Activated CD4-positive, alpha-beta T cell treated with anti-CD3 and anti-CD28 coated beads, Interleukin-2, amount 10 ng/mL, durations not matched to agents 7 days and 5 days (primary cell): ENCODE measurements around the gene PNPLA4. TPM values are rescaled to one million over a fixed set of nuclear protein-coding genes. Genes with fewer than 3 reads are reported as not detected.
A peak's percentile ranks its signal among the peaks of the same experiment; 100 is the strongest.

Experiments
- CTCF ChIA-PET: fragments of 350-600 bp; sonication (Branson Sonifier 250); formaldehyde crosslinking; loops from one replicate; lab custom pipeline; 2021; ENCODE audit warnings: antibody characterized with exemption; lab: Charles Lee
- POLR2A ChIA-PET: fragments of 350-600 bp; sonication (Branson Sonifier 250); formaldehyde crosslinking; loops from one replicate; lab custom pipeline; 2021; ENCODE audit warnings: antibody characterized with exemption; lab: Charles Lee
- DNase-seq: peaks from one replicate; pipeline ENCODE4 v3.0.0-alpha.2; 2020
- H3K27ac Mint-ChIP-seq: one replicate; pipeline ENCODE4 v1.8.0; 2021; ENCODE audit warnings: mild to moderate bottlenecking, moderate library complexity, mixed read lengths
- H3K27me3 Mint-ChIP-seq: one replicate; pipeline ENCODE4 v1.8.0; 2021; ENCODE audit warnings: mixed read lengths
- H3K36me3 Mint-ChIP-seq: one replicate; pipeline ENCODE4 v1.8.0; 2021; ENCODE audit warnings: low read depth, mixed read lengths
- H3K4me1 Mint-ChIP-seq: one replicate; pipeline ENCODE4 v1.8.0; 2021; ENCODE audit warnings: mixed read lengths
- H3K4me3 Mint-ChIP-seq: one replicate; pipeline ENCODE4 v1.8.0; 2021; ENCODE audit warnings: mild to moderate bottlenecking, moderate library complexity, mixed read lengths
- H3K9me3 Mint-ChIP-seq: one replicate; pipeline ENCODE4 v1.8.0; 2021; ENCODE audit warnings: mixed read lengths
- total RNA-seq, 2 experiments: library from RNA; stranded (reverse); gene quantifications; one replicate each; pipeline ENCODE4 v1.2.3, GENCODE V29; 2021

PNPLA4 gene
- total RNA-seq, 2 experiments from 2014 or later = 5.9 to 6.1 TPM

- H3K4me3 Mint-ChIP-seq = peak overlapping the region; percentile 88
- H3K9me3 Mint-ChIP-seq = no peaks in the 10 kb centered on the region
- ChIA-PET CTCF (no interaction called here), POLR2A (no interaction called here)
- H3K4me1 Mint-ChIP-seq = peaks cover 22% of the 10 kb centered on the region
- peak overlapping the region; percentile 96 for H3K27ac Mint-ChIP-seq
- no peak for DNase-seq
- peaks cover 1% of the 10 kb centered on the region for H3K36me3 Mint-ChIP-seq
- H3K27me3 Mint-ChIP-seq = no peaks in the 10 kb centered on the region
Measured at GRCh38 chrX:7926501-7926900, 712 bp downstream of the PNPLA4 start.

GRCh38 chrX:7925867-7926472 is 1.2 kb downstream of the PNPLA4 start:
- Mint-ChIP-seq H3K4me1 (peaks cover 21% of the 10 kb centered on the region), H3K4me3 (peak overlapping the region; percentile 48), H3K27me3 (no peaks in the 10 kb centered on the region), H3K36me3 (peaks cover 1% of the 10 kb centered on the region), H3K27ac (peak overlapping the region; percentile 76), H3K9me3 (no peaks in the 10 kb centered on the region)
- CTCF ChIA-PET = no interaction called here
- DNase-seq = peak; percentile 74
- POLR2A ChIA-PET = no interaction called here

GRCh38 chrX:7921750-7922149 is 5.5 kb downstream of the PNPLA4 start:
- ChIA-PET CTCF (no interaction called here), POLR2A (no interaction called here)
- H3K36me3 Mint-ChIP-seq = peaks cover 3% of the 10 kb centered on the region
- DNase-seq = no peak
- H3K27me3 Mint-ChIP-seq = no peaks in the 10 kb centered on the region
- H3K4me3 Mint-ChIP-seq = no peak overlapping the region
- H3K9me3 Mint-ChIP-seq = no peaks in the 10 kb centered on the region
- peaks cover 9% of the 10 kb centered on the region for H3K4me1 Mint-ChIP-seq
- H3K27ac Mint-ChIP-seq = no peak overlapping the region

- no peak for DNase-seq
- ChIA-PET POLR2A (no interaction called here), CTCF (interaction anchor here (0.6 kb wide), 1 partner anchor 423 kb away, joined by 3 read pairs; no protein-coding TSS in a partner anchor)
- no peak overlapping the region for H3K27ac Mint-ChIP-seq
- H3K4me1 Mint-ChIP-seq = no peaks in the 10 kb centered on the region
- no peaks in the 10 kb centered on the region for H3K27me3 Mint-ChIP-seq
- no peaks in the 10 kb centered on the region for H3K9me3 Mint-ChIP-seq
- H3K4me3 Mint-ChIP-seq = no peak overlapping the region
- H3K36me3 Mint-ChIP-seq = no peaks in the 10 kb centered on the region
Measured at GRCh38 chrX:7908821-7909220, 18.4 kb downstream of the PNPLA4 start.

GRCh38 chrX:7904562-7904961 is 22.7 kb downstream of the PNPLA4 start:
- ChIA-PET POLR2A (no interaction called here), CTCF (interaction anchor here (0.7 kb wide), 1 partner anchor 1854 kb away, joined by 3 read pairs; no protein-coding TSS in a partner anchor)
- H3K27me3 Mint-ChIP-seq = no peaks in the 10 kb centered on the region
- H3K4me1 Mint-ChIP-seq = no peaks in the 10 kb centered on the region
- no peak for DNase-seq
- no peaks in the 10 kb centered on the region for H3K9me3 Mint-ChIP-seq
- no peak overlapping the region for H3K4me3 Mint-ChIP-seq
- no peak overlapping the region for H3K27ac Mint-ChIP-seq
- peaks cover 3% of the 10 kb centered on the region for H3K36me3 Mint-ChIP-seq

GRCh38 chrX:7891928-7892327 is 35.3 kb downstream of the PNPLA4 start:
- H3K4me3 Mint-ChIP-seq = no peak overlapping the region
- no peak overlapping the region for H3K27ac Mint-ChIP-seq
- H3K36me3 Mint-ChIP-seq = peaks cover 2% of the 10 kb centered on the region
- peaks cover 2% of the 10 kb centered on the region for H3K9me3 Mint-ChIP-seq
- ChIA-PET POLR2A (no interaction called here), CTCF (no interaction called here)
- H3K27me3 Mint-ChIP-seq = peaks cover 2% of the 10 kb centered on the region
- peaks cover 8% of the 10 kb centered on the region for H3K4me1 Mint-ChIP-seq
- DNase-seq = no peak

GRCh38 chrX:7889680-7890079 is 37.5 kb downstream of the PNPLA4 start:
- POLR2A ChIA-PET = no interaction called here
- H3K36me3 Mint-ChIP-seq = peaks cover 2% of the 10 kb centered on the region
- peaks cover 5% of the 10 kb centered on the region for H3K9me3 Mint-ChIP-seq
- DNase-seq = no peak
- no peak overlapping the region for H3K4me3 Mint-ChIP-seq
- H3K27ac Mint-ChIP-seq = no peak overlapping the region
- peaks cover 5% of the 10 kb centered on the region for H3K27me3 Mint-ChIP-seq
- H3K4me1 Mint-ChIP-seq = peaks cover 8% of the 10 kb centered on the region
- CTCF ChIA-PET = no interaction called here

- Mint-ChIP-seq H3K9me3 (peaks cover 5% of the 10 kb centered on the region), H3K27ac (peak overlapping the region; percentile 75), H3K36me3 (peaks cover 2% of the 10 kb centered on the region), H3K4me1 (peaks cover 8% of the 10 kb centered on the region), H3K4me3 (no peak overlapping the region), H3K27me3 (peaks cover 5% of the 10 kb centered on the region)
- DNase-seq = peak; percentile 8
- ChIA-PET CTCF (no interaction called here), POLR2A (no interaction called here)
Measured at GRCh38 chrX:7889135-7889534, 38.1 kb downstream of the PNPLA4 start.

- Mint-ChIP-seq H3K36me3 (no peaks in the 10 kb centered on the region), H3K4me3 (no peak overlapping the region), H3K4me1 (no peaks in the 10 kb centered on the region), H3K27ac (no peak overlapping the region), H3K27me3 (no peaks in the 10 kb centered on the region), H3K9me3 (no peaks in the 10 kb centered on the region)
- no peak for DNase-seq
- CTCF ChIA-PET = no interaction called here
- POLR2A ChIA-PET = no interaction called here
Measured at GRCh38 chrX:7876957-7877356, 50.3 kb downstream of the PNPLA4 start.

- CTCF ChIA-PET = no interaction called here
- H3K27me3 Mint-ChIP-seq = no peaks in the 10 kb centered on the region
Measured at GRCh38 chrX:7872042-7872441, 55.2 kb downstream of the PNPLA4 start.

GRCh38 chrX:7852166-7852565 is 75.0 kb downstream of the PNPLA4 start:
- no peaks in the 10 kb centered on the region for H3K4me1 Mint-ChIP-seq
- no peak overlapping the region for H3K4me3 Mint-ChIP-seq
- no peaks in the 10 kb centered on the region for H3K36me3 Mint-ChIP-seq
- ChIA-PET POLR2A (no interaction called here), CTCF (no interaction called here)
- H3K27me3 Mint-ChIP-seq = no peaks in the 10 kb centered on the region
- H3K27ac Mint-ChIP-seq = no peak overlapping the region
- DNase-seq = no peak
- H3K9me3 Mint-ChIP-seq = no peaks in the 10 kb centered on the region

More at GRCh38 chrX:7872042-7872441, 55.2 kb downstream of the PNPLA4 start:
- POLR2A ChIA-PET = no interaction called here
- no peak overlapping the region for H3K27ac Mint-ChIP-seq
- DNase-seq = no peak
- H3K4me3 Mint-ChIP-seq = no peak overlapping the region
- H3K36me3 Mint-ChIP-seq = no peaks in the 10 kb centered on the region
- H3K9me3 Mint-ChIP-seq = no peaks in the 10 kb centered on the region
- H3K4me1 Mint-ChIP-seq = no peaks in the 10 kb centered on the region

Other genes with a start within 250 kb of the PNPLA4 start
- not detected for gene VCX, start 84.2 kb downstream of the PNPLA4 start, total RNA-seq
- gene VCX2, start 243.9 kb upstream of the PNPLA4 start, total RNA-seq = not detected